PC-9 (cell line): Measurements from ENCODE around the gene FUBP3.

ENCODE experiments used
- EZH2 ChIP-seq: fragments of 200-600 bp; sonication (generic); IDR thresholded peaks from 2 replicates; pipeline ENCODE4 v1.8.0; 2017; ENCODE audit warnings: antibody characterized with exemption, low read depth
- TF ChIP-seq, protein P1 (sequence below): fragments of 200-600 bp; sonication (generic); conservative IDR thresholded peaks from 2 replicates; pipeline ENCODE4 v1.6.1; 2017; ENCODE audit warnings: mixed run types, antibody characterized with exemption, mild to moderate bottlenecking, moderate library complexity

DNA sequence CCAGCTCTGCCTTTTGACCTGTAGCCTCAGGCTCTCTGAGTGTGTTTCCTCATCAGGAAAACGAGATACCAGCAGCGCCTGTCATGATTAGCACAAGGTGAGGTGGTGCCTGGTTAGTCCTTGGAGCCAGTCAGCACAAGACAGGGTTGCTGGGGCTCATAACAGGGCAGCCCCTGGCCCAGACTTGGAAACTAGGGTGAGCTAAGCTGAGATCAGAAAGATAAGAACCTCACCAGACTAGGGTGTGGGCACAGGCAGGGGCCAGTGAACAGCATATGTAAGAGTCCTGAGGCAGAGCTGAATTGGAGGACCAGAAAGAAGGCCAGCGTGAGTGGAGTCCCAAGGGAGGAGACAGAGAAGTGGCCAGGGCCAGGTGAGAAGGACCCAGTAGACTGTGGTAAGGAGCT is 42.7 kb upstream of the FUBP3 start:
- TF ChIP-seq, protein P1, sequence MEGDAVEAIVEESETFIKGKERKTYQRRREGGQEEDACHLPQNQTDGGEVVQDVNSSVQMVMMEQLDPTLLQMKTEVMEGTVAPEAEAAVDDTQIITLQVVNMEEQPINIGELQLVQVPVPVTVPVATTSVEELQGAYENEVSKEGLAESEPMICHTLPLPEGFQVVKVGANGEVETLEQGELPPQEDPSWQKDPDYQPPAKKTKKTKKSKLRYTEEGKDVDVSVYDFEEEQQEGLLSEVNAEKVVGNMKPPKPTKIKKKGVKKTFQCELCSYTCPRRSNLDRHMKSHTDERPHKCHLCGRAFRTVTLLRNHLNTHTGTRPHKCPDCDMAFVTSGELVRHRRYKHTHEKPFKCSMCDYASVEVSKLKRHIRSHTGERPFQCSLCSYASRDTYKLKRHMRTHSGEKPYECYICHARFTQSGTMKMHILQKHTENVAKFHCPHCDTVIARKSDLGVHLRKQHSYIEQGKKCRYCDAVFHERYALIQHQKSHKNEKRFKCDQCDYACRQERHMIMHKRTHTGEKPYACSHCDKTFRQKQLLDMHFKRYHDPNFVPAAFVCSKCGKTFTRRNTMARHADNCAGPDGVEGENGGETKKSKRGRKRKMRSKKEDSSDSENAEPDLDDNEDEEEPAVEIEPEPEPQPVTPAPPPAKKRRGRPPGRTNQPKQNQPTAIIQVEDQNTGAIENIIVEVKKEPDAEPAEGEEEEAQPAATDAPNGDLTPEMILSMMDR, result no peak
- TF ChIP-seq EZH2, result no peak
